ENCODE results near the gene GLRB.

Gene GLRB

DNA sequence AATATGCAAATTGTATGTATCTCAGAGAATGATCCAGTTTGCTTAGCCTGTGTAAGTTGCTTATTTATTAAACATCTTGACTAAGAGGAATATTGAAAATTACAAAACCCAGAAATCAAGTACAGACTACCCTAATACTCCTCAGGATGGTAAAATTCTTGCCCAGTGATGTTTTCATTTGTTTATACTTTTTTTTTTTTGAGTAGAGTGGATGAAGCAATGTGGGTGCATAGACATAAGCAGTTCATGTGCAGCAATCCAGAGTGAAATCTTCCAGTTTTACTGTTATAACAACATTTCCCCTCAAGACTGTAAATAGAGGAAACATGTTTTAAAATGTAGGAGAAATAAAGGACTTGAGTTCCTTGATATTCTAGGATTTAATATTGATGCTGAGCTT, 4.7 kb downstream of the GLRB start:
- H3K4me1 Mint-ChIP-seq = no peaks in the 10 kb centered on the region
- DNase-seq (ENCODE audit: low spot score in 2 of 2) (no peak), ATAC-seq (ENCODE audit: low read depth) (no peak)
- H3K9me3 Mint-ChIP-seq = peaks cover 1% of the 10 kb centered on the region
- no peak overlapping the region for H3K4me3 Mint-ChIP-seq
- H3K27me3 Mint-ChIP-seq = peaks cover 2% of the 10 kb centered on the region
- H3K36me3 Mint-ChIP-seq = no peaks in the 10 kb centered on the region
- no peak overlapping the region for H3K27ac Mint-ChIP-seq

DNA sequence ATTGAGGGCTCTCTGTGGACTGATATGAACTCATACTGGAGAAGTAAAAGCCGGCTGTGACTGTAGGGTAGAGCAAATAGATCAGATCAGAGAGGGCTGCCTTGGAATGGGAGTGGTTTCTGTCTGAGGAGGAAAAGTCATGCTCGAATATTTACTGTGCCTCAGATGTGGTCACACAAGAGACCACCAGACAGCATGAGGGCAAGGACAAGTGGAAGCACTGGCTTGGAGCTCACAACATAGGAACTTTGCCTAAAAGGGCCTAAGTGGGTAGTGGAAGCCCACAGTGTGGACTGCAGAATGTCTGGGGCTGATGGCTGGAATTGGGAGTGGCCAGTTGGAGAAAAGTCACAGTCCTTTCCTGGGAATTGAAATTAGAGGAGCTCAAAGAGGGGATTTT, 19.8 kb downstream of the GLRB start:
- DNase-seq (ENCODE audit: low spot score in 2 of 2) = no peak
- Mint-ChIP-seq H3K4me3 (no peak overlapping the region), H3K27me3 (no peaks in the 10 kb centered on the region), H3K27ac (no peak overlapping the region), H3K4me1 (no peaks in the 10 kb centered on the region), H3K36me3 (no peaks in the 10 kb centered on the region), H3K9me3 (peaks cover 4% of the 10 kb centered on the region)
- ATAC-seq (ENCODE audit: low read depth) = no peak

DNA sequence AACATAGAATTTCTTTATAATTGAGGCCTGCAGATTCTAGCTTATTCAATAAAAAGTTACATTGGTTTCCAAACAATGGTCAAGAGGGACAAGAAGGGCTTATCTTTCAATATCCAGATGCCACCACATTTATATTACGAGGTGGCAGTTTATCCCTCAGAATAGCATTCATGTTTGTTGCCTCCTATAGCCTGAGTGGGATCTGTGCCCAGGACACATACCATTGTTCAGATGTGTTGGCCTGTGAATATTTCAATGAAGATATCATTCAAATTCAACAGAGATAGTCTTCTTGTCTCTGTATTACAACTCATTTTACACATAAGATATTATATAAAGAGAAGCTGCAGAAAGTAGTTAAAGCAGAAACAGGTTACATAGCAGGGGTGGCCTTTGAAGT, 20.5 kb downstream of the GLRB start:
- H3K27me3 Mint-ChIP-seq = no peaks in the 10 kb centered on the region
- no peaks in the 10 kb centered on the region for H3K4me1 Mint-ChIP-seq
- ATAC-seq (ENCODE audit: low read depth) (no peak), DNase-seq (ENCODE audit: low spot score in 2 of 2) (no peak)
- H3K9me3 Mint-ChIP-seq = peaks cover 4% of the 10 kb centered on the region
- no peak overlapping the region for H3K27ac Mint-ChIP-seq
- H3K4me3 Mint-ChIP-seq = no peak overlapping the region
- no peaks in the 10 kb centered on the region for H3K36me3 Mint-ChIP-seq

DNA sequence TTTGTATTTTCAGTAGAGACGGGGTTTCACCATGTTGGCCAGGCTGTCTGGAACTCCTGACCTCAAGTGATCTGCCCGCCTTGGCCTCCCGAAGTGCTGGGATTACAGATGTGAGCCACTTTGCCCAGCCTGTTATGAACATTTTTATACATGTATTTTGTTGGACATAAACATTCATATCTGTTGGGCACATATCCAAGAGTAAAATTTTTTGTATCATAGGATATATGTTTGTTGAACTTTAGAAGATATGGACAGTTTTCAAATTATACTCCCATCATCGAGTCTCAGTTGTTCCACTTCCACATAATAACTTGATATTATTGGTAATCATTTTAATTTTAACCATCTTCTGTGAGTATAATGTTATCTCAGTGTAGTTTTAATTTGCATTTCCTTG, 23.6 kb downstream of the GLRB start:
- ATAC-seq (ENCODE audit: low read depth) (no peak), DNase-seq (ENCODE audit: low spot score in 2 of 2) (no peak)
- Mint-ChIP-seq H3K4me1 (no peaks in the 10 kb centered on the region), H3K4me3 (no peak overlapping the region), H3K9me3 (peaks cover 2% of the 10 kb centered on the region), H3K36me3 (no peaks in the 10 kb centered on the region), H3K27me3 (no peaks in the 10 kb centered on the region), H3K27ac (no peak overlapping the region)

DNA sequence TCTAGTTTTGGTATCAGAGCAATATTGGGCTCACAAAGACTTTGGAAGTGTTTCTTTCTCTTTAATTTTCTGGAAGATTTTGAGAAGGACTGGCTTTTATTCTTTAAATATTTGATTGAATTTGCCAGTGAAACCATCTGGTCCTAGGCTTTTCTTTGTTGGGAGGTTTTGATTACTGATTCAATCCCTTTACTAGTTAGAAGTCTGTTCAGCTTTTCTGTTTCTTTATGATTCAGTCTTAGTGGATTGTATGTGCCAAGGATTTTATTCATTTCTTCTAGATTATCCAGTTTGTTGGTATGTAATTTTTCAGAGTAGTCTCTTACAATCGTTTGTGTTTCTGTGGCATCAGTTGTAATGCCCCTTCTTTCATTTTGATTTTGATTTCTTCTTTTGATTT, 28.6 kb downstream of the GLRB start:
- H3K27me3 Mint-ChIP-seq = no peaks in the 10 kb centered on the region
- no peaks in the 10 kb centered on the region for H3K36me3 Mint-ChIP-seq
- DNase-seq (ENCODE audit: low spot score in 2 of 2) (no peak), ATAC-seq (ENCODE audit: low read depth) (no peak)
- no peaks in the 10 kb centered on the region for H3K9me3 Mint-ChIP-seq
- no peak overlapping the region for H3K4me3 Mint-ChIP-seq
- H3K27ac Mint-ChIP-seq = no peak overlapping the region
- H3K4me1 Mint-ChIP-seq = no peaks in the 10 kb centered on the region

DNA sequence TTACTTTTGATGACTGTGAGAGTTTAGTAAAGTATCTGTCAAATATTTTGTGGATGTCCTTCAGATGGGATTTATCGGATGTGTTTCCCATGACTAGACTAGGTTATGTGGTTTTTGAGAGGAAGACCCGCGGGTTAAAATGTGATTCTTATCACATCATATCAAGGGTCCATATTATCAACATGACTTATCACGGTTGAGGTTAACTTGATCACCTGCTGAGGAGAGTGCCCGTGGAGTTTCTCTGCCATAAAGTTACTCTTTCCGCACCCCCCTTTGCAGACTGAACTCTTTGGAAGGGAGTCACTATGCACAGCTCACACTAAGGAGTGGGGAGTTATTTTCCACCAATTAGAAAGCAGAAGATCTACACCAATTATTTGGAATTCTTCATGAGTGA, 38.7 kb downstream of the GLRB start:
- H3K36me3 Mint-ChIP-seq = no peaks in the 10 kb centered on the region

DNA sequence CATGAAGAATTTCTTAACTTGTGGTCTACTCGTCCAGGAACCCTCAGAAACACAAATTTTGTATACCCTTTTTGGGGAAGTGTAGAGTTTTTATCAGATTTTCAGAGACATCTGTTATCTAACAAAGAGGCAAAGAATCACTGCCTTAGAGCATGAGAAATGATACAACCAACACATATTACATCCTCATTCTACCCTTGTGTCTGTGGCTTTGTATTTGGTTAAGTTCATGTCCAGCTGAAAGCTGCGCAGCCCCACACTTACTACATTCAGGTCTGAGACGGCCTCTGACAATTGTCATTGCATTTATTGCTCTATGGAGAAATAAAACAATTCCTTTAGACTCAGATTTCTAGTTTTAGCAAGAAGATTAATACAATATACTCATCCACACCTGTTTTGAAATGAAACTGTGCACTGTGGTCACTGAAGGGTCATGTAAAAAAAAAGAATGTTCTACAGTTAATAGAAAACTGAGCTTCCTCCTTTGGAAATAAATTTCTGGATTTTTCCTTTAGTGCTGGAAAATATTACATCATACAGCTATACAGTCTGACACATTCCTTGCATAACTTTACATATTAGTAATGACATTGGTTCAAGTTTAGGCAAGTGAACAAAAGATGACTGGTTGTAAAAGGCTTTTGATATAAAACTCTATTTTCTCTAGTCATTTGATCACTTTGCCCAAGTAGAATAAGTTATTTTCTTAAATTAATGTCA, 39.8 kb downstream of the GLRB start:
- H3K9me3 Mint-ChIP-seq = peaks cover 2% of the 10 kb centered on the region
- ATAC-seq (ENCODE audit: low read depth) (no peak), DNase-seq (ENCODE audit: low spot score in 2 of 2) (no peak)
- no peaks in the 10 kb centered on the region for H3K36me3 Mint-ChIP-seq
- H3K27ac Mint-ChIP-seq = no peak overlapping the region
- H3K4me1 Mint-ChIP-seq = no peaks in the 10 kb centered on the region
- no peaks in the 10 kb centered on the region for H3K27me3 Mint-ChIP-seq
- no peak overlapping the region for H3K4me3 Mint-ChIP-seq

More for the DNA sequence above, 38.7 kb downstream of the GLRB start:
- no peak for ATAC-seq (ENCODE audit: low read depth)
- H3K27ac Mint-ChIP-seq = no peak overlapping the region
- no peaks in the 10 kb centered on the region for H3K27me3 Mint-ChIP-seq
- no peak for DNase-seq (ENCODE audit: low spot score in 2 of 2)
- no peak overlapping the region for H3K4me3 Mint-ChIP-seq
- H3K9me3 Mint-ChIP-seq = peaks cover 2% of the 10 kb centered on the region
- no peaks in the 10 kb centered on the region for H3K4me1 Mint-ChIP-seq

DNA sequence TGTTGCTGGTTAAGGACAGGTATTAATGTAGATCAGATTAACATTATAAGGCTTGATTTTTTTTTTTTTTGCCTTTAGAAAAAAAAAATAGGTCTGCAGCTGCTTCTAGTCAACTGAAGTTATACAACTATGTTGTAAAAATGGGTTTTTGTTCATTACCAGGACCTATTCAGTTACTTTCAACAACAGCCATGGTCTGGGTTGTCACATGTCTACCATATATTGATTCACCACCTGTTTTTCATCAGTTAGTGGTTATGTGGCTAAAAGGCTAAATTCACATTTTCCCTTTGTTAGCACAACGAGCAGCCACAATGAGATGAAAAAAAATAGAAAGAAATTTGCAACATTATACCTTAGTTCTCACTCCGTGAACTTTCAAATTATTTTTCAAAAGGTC, 45.5 kb downstream of the GLRB start:
- DNase-seq (ENCODE audit: low spot score in 2 of 2) = no peak
- H3K27ac Mint-ChIP-seq = no peak overlapping the region
- peaks cover 1% of the 10 kb centered on the region for H3K9me3 Mint-ChIP-seq
- no peak overlapping the region for H3K4me3 Mint-ChIP-seq
- no peak for ATAC-seq (ENCODE audit: low read depth)
- no peaks in the 10 kb centered on the region for H3K27me3 Mint-ChIP-seq
- H3K4me1 Mint-ChIP-seq = no peaks in the 10 kb centered on the region
- no peaks in the 10 kb centered on the region for H3K36me3 Mint-ChIP-seq

DNA sequence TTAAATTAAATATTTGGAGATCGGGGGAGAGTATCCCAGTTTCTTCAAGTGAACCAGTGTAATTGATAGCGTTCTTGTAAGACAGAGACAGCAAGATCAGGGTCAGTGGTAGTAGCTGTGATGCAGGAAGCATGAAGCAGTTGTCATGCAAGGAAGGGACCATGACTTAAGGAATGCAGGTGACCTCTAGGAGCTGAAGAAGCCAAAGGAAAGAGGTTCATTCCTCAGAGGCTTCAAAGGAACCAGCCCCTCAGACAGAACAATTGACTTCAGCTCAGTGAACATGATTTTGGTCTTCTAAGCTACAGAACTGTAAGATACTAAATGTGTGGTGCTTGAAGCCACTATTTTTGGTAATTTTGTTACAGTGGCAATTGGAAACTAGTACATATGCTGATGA, 51.6 kb downstream of the GLRB start:
- Mint-ChIP-seq H3K36me3 (no peaks in the 10 kb centered on the region), H3K9me3 (peaks cover 1% of the 10 kb centered on the region), H3K27me3 (no peaks in the 10 kb centered on the region), H3K4me1 (no peaks in the 10 kb centered on the region), H3K4me3 (no peak overlapping the region), H3K27ac (no peak overlapping the region)
- DNase-seq (ENCODE audit: low spot score in 2 of 2) (no peak), ATAC-seq (ENCODE audit: low read depth) (no peak)

DNA sequence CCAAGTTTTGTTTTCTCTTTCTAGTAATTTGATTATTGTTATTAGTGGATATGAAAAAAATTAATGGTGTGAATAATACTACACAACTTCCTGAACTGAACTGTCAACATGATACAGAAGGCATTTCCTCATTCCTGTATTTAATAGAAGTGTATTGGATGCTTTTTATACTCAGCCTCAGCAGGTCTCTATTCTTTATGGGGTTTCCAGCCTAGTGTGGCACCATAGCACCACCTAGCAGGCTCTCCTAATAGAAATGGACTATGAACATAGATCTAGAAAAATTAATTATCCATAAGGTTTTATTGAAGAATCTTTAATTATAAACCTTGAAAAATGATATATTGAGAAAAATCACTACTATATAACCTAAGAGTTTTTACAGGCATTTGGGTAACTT, 52.4 kb downstream of the GLRB start:
- H3K36me3 Mint-ChIP-seq = no peaks in the 10 kb centered on the region
- no peak overlapping the region for H3K27ac Mint-ChIP-seq
- no peak for ATAC-seq (ENCODE audit: low read depth)
- H3K4me3 Mint-ChIP-seq = no peak overlapping the region
- no peak for DNase-seq (ENCODE audit: low spot score in 2 of 2)
- peaks cover 1% of the 10 kb centered on the region for H3K9me3 Mint-ChIP-seq
- H3K27me3 Mint-ChIP-seq = no peaks in the 10 kb centered on the region
- H3K4me1 Mint-ChIP-seq = no peaks in the 10 kb centered on the region

DNA sequence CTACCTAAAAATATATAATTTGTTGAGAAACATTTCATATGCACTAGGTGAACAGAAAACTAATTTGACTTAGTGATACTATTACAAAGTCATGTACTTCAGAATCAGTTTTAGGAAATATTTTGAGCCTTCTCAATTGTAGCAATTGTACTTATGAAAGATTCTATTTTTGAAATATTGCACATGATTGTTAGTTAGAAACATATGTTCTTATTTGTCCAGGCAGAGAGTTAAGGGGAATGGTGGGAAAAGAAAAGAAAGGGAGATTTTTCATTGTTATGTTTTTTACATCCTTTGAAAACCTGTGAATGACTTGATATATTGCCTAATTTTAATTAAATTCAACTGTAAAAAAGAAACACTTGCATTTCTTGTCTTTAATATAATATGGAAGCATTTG, 66.0 kb downstream of the GLRB start:
- Mint-ChIP-seq H3K4me1 (no peaks in the 10 kb centered on the region), H3K4me3 (no peak overlapping the region), H3K9me3 (peaks cover 3% of the 10 kb centered on the region), H3K36me3 (no peaks in the 10 kb centered on the region), H3K27me3 (no peaks in the 10 kb centered on the region), H3K27ac (no peak overlapping the region)
- no peak for ATAC-seq (ENCODE audit: low read depth)
- DNase-seq (ENCODE audit: low spot score in 2 of 2) = no peak

DNA sequence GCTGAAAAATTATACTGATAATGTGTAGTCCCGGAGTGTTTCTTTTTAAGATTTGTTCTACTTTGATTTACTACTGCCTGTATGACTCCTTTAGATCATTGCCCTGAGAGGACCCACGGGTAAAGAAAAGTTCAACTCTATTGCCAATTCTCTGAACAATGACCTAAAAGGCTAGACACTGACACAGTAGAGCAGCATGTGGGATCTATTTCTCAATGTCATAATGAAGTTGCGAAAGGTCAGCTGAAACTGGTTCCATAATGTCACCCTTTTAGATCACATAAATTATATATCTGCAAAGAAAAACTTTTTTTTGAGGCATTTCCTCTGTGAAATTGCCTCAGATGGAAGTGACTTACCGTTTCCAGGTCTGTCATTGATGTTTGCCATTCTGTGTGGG, 67.4 kb downstream of the GLRB start:
- Mint-ChIP-seq H3K36me3 (no peaks in the 10 kb centered on the region), H3K27ac (no peak overlapping the region), H3K4me3 (no peak overlapping the region), H3K27me3 (no peaks in the 10 kb centered on the region), H3K9me3 (peaks cover 6% of the 10 kb centered on the region), H3K4me1 (no peaks in the 10 kb centered on the region)
- no peak for ATAC-seq (ENCODE audit: low read depth)
- no peak for DNase-seq (ENCODE audit: low spot score in 2 of 2)

DNA sequence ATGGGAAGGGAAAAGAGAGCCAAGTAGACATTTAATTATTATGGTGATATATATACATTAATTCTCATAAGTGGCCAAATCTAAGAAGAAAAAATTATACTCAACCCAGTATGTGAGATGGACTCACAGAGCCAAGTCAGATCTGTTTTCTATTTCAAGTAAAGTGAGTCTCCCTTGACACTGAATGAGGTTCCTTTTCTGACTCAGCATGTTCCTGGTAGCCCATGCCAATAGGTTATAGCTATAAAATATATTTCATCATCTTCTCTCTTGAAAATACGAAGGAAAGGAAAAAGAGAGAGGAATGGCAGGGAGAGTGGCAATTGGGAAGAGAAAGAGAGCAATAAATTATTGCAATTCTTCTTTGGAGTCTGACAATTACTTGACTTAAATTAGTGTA, 75.8 kb downstream of the GLRB start:
- Mint-ChIP-seq H3K36me3 (no peaks in the 10 kb centered on the region), H3K27me3 (no peaks in the 10 kb centered on the region), H3K9me3 (peaks cover 13% of the 10 kb centered on the region), H3K4me3 (no peak overlapping the region), H3K4me1 (no peaks in the 10 kb centered on the region), H3K27ac (no peak overlapping the region)
- ATAC-seq (ENCODE audit: low read depth) (no peak), DNase-seq (ENCODE audit: low spot score in 2 of 2) (no peak)

DNA sequence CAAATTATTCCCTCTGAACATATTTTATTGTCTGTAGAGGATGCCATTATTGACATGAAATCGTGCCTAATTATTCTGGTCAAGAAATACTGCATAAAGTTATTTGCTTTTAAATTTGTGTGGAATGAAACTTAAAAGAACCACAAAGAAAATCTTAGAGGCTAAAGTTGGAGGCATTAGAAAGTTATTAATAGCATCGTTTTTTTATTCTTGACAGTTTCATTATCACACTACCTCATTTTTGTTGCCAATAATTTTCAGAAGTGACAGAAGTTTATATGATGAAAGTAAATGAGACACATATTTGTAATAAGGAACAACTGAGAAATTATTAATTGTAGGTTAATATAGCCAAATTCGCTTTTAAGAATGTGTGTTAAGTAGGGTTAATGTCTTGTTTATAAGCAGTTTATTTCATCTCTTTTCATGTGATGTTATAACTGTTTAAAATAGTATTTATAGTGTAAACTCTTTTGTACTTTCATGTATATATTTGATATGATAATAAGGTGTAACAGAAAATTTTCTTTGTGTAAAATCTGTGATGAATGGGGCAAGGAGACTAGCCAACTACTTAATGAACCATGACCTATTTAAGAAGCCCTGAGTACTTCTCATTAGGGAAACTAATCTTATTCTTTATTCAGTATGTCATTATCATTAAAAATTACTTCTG, 90.1 kb downstream of the GLRB start:
- H3K4me3 Mint-ChIP-seq = no peak overlapping the region
- no peaks in the 10 kb centered on the region for H3K27me3 Mint-ChIP-seq
- H3K27ac Mint-ChIP-seq = no peak overlapping the region
- no peaks in the 10 kb centered on the region for H3K4me1 Mint-ChIP-seq
- ATAC-seq (ENCODE audit: low read depth) = no peak
- H3K9me3 Mint-ChIP-seq = no peaks in the 10 kb centered on the region
- no peak for DNase-seq (ENCODE audit: low spot score in 2 of 2)
- H3K36me3 Mint-ChIP-seq = no peaks in the 10 kb centered on the region

DNA sequence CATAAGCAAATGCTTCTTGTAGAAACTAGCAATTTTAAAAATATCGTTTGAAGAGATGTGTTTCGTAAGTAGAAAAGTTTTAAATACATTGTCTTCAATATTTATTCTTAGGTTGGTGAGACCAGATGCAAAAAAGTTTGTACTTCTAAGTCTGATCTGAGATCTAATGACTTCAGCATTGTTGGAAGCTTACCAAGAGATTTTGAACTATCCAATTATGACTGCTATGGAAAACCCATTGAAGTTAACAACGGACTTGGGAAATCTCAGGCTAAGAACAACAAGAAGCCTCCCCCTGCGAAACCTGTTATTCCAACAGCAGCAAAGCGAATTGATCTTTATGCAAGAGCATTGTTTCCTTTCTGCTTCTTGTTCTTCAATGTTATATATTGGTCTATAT, 94.4 kb downstream of the GLRB start:
- Mint-ChIP-seq H3K36me3 (no peaks in the 10 kb centered on the region), H3K9me3 (no peaks in the 10 kb centered on the region), H3K4me1 (no peaks in the 10 kb centered on the region), H3K27ac (no peak overlapping the region), H3K27me3 (no peaks in the 10 kb centered on the region), H3K4me3 (no peak overlapping the region)
- no peak for ATAC-seq (ENCODE audit: low read depth)
- no peak for DNase-seq (ENCODE audit: low spot score in 2 of 2)

All from memory B cell (primary cell).